Stimulated activated CD8-positive, alpha-beta memory T cell treated with anti-CD3 and anti-CD28 coated beads, Interleukin-4, amount 100 ng/mL, for 48 hours (primary cell): Measurements from ENCODE around the gene GTF3C5.

ENCODE experiments used
- DNase-seq: peaks from one replicate; pipeline ENCODE4 v3.0.0-alpha.2; 2020

The GTF3C5 gene

DNA sequence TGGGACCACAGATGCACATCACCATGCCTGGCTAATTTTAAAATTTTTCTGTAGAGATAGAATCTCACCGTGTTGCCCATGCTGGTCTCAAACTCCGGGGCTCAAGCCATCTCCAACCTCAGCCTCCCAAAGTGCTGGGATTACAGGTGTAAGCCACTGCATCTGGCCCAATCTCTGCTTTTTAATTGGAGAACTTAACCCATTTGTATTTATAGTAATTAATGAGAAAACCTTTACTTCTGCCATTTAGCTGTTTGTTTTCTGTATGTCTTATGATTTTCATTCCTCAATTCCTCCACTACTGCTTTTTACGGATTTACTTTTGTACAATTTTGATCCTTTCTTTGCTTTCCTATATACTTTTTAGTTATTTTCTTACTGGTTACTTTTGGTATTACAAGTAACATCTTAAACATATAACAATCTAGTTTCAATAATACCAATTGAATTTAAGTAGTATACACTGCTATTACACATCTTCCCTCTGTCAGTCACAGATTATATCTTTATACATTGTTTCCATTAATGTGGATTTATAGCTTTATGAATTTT is 64.1 kb downstream of the GTF3C5 start:
- no peak for DNase-seq

DNA sequence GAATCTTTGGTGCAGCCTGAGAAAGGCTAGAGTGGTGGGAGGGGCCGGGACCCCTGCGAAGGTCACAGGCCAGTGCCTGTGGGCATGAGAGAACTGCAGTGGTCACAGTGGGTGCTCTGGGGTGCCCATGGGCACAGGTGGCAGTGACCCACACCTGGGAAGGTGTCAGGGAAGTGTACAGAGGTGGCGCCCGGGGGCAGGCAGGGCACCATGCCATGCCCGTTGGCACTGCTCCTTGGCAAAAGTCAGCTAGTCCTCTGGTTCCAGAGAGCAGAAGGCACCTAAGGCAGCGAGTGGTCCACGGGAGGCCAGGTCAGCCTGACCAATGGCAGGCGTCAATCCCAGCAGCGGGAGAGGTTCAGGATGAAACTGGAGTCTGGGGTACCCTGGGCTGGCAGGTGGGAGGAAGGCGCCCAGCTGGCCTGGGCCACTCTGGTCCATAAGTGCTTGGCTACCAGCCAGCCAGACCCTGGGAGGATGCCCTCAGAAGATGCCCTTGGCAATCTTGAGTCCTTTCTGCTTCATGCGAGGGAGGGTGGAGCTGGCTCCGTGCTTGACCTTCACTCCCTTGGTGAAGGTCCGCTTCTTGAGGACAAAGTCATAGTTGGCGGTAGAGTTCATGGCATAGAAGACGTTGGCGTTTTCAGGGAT is 67.4 kb downstream of the GTF3C5 start:
- DNase-seq = no peak

DNA sequence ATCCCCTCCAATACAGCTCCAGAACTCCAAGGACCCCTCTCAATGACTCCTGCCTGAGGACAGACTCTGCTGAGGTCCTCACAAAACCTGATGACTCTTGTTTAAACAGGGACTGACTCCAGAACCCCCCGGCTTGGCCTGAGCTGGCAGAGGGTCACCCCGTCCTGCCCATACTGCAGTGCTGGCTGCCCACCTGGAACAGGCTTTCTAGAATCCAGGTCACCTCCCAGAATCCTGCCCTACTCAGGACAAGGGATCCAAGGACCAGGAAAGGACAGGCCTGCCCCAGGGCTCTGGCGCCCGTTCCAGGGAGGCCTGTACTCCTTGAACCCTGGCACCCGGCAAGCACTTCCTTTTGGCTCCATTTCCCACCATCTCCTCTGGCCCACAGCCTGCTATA is 68.1 kb downstream of the GTF3C5 start:
- DNase-seq = no peak

DNA sequence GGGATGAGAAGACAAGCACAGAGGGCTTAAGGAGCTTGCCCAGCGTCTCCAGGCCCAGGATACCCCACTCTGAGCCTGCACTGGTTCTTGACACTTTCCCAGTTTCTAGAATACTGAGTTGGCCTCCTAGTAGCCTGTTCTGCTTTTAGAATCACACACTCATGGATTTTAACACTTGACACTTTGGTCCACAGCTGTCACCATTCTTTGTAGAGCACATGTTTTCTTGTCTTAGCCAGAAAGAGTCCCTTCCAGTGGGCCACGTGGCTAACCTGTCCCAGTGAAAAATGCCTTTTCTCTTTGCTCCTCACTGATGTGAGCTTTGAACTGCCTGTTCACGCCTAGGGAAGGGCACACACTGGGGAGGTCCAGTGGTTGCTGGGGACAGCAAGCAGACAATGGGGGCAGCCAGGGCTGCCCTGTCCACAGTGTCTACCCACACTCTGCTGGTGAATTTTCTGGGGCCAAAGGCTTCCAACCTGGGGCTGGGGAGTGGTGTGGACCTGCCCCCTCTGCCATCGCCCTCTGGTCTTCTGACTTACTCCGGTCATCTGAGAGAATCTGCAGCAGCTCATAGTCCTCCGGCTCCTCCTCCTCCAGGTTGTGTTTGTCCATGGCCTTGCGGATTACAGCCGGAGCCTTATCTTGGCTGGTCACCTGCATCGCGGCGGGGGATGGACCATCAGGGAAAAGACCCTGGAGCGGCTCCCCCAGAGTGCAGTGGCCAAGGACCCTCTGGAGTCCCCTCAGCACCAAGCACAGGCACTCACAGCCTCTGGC is 69.1 kb downstream of the GTF3C5 start:
- DNase-seq = no peak

DNA sequence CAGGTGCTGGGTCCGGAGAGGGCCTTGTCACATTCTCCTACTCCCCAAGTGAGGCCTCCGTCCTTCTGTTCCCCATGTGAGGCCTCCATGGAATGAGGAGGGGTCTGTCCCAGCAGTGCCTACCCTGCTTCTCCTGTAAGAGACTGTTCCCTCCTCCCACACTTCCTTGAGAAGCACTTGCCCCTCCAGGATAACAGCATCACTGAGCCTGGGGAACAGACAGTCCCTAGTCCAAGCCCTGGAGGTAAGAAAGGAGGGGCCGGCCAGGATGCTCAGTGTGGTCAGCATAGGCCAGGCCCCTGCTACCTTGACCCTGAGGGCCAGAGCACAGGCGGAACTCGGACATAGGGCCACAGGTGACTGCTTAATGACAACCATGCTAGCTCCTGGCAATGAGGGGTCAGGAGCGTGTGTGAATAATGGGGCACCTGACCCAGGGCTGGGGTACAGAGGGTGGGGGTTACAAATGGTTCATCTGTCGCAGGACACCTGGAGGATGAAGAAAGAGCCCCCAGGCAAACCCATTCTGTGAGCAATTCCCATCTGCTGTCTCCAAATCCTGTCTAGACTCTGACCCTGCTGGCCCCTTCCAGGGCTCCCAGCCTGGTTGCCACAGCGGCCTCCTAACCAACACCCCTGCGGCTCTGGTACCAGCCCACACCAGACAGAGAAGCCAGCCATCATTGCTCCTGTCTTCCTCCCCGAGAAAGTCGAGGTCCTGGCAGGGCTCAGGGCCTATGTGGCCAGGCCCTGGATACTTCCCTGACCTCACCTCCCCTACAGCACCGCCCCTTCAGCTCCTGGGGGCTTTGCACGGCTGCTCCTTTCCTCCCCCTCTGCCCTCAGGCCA is 69.9 kb downstream of the GTF3C5 start:
- DNase-seq = no peak

DNA sequence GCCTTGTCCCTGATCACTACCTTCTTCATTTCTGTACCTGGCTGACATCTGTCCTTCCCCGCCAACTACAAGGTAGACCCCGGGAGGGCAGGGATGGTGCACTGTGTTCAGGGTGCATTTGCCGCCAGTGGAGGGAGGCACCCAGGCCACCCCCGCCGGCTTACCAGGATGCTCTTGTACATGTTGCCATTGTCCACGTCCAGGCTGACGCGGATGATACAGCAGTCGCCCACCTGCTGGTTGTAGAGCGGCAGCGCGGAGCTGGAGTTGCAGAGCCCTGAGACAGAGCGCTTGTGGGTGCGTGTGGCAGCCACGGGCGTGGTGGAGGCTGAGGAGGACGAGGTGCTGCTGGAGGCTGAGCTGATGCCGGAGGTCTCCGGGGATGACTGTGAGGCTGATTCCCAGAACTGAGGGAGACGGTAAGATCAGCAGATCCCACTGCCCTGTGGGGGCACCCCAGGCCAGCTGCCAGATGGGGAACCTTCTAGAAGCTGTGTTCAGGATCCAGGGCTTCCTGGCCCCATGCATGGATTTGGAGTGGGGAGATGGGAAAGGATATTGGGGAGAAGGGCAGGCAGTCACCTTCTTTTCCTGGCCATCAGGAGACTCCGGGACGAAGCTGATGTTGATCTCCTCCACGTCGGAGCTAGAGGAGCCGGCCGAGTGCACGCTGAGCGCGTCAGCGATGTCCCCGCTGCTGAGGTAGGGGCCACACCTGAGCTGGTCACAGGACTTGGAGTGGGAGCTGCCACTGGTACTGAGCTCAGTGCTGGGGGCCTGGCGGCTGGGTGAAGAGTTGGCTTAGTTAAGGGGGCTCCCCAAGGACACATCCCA is 70.8 kb downstream of the GTF3C5 start:
- DNase-seq = no peak

DNA sequence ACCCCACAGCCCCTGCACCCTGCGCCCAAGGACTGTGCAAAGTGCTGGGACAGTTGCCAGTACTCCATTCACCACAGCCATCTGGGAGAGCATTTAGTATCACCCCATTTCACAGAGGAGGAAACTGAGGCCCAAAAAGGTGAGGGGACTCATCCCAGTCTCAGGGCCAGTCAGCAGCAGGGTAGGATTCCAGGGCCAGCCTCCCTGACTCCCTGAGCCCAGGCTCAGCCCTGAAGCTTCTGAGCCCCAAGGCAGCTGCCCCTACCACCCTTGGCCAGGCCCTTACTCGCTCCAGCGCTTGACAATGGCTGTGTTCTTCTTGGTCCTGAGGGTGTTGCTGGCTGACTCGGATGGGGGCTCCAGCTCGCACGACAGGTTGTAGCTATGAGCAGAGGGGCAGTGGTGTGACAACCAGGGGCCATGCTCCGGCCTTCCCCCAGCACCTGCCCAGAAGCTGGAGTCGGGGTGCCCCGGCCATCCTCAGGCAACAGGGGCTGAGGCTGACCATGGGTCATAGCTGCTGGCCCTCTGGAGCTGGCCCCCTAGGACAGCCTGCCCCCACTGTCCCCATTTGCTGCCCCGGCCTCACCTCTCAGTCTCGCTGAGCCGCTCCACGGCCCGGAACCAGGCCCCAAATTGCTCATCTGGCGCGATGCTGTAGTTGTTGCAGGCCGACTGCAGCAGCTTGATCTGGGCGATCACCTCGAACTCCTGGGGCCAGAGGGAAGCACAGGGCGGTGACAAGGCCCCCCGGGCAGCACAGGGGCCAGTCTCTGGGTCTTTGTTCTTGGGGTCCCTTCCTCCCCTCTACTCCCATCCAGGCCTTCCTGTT is 71.6 kb downstream of the GTF3C5 start:
- DNase-seq = no peak

DNA sequence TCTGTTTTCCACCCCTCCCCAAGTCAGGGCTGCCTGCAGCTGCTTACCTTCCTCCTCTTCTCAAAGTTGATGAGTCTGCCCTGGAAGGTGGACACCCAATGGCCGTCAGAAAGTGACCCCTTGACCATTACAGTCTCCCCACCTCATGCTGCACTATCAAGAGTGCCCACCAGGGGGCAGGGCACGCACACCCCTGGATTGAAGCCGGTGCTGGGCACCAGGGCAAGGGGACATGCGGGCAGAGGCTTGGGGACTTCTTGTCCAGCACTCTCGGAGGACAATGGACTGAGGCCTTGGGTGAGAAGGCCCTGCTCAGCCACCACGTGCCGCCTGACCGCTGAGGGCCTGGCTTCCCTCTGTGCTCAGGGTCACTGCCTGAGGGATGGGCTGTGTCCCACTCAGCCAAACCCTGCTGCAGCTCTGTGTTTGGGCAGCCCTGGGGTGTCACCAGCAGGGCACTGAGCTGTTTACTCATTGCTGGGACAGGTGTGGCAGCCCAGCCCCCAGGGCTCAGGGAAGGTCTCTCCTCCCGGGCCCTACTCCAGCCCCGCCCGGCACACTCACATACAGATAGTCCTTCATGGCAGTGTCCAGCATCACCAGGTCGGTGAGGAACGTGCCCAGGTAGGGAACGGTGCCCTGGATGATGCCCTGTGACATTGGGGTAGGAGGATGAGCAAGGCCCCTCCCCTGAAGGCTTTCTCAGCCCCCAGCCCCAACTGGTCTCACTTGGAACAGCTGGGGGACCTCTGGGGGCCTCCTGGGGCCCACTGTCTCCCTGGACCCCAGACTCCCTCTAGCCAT is 72.6 kb downstream of the GTF3C5 start:
- DNase-seq = peak; percentile 74

DNA sequence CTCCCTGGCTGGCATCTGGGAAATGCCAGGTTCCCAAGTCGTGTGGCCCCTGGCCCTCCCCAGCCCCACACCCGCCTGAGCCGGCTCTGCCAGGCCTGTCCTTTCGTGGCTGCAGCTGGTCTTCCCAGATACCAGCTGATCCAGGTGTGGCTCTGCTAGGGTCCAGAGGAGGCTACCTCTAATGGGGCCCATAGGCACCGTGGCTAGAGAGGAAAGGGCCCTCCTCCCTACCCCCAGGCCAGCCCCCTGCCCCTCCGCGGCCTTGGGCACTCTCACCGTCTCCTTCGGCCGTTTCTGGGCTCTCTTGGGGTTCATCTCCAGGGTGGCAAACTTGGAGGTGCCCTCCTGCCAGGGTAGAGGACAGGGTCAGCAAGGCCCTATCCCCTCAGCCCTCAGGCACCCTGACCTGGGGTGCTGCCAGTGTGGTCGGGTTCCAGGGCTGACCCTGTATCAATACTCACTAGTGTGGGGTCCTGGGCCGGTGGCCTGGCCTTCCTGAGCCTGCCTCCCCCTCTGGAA is 73.2 kb downstream of the GTF3C5 start:
- no peak for DNase-seq

DNA sequence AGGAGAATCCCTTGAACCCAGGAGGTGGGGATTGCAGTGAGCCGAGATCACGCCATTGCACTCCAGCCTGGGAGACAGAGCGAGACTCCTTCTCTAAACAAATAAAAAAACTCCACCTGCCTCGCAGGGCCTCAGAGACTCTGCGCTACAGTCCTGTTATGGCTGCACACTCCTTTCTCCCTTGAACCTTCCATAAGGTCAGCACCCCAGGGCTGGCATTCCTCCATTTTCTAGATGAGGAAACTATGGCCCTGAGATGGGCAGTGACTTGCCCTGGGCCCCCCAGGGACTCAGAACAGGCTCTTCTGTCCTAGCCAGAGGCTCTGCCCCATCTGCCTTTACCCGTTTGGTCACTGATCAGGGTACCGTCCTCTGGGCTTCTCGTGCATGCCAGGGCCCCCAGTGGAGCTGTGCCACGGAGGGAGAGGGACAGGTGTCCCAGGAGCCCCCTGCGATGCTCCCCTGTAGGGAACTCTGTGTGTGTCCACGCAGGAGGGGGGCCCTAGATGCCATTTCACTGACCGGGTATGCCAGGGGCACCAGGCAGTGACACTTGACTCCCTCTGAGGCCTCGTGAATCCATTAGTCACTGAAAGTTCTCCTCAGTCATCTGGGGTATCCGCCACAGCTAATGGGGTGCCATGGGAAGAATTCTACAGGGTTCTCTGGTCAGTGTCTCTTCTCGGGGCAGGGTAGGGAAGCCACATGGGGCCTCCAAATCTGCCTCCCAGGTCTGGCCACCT is 74.1 kb downstream of the GTF3C5 start:
- no peak for DNase-seq

DNA sequence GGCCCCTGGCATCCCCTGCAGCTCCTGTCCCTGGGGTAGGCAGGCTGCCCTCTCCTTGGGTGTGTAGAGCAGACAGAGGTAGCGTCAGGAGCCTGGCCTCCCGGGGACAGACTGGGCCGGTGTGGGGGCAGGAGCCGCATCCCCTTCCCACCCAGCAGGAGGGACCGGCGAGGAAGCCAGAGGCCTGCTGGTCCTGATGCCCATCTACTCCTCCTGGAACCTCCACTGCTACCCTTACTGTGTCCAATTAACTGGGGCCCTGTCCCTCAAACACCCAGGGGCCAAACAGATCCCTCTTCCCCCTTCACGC is 74.6 kb downstream of the GTF3C5 start:
- no peak for DNase-seq

DNA sequence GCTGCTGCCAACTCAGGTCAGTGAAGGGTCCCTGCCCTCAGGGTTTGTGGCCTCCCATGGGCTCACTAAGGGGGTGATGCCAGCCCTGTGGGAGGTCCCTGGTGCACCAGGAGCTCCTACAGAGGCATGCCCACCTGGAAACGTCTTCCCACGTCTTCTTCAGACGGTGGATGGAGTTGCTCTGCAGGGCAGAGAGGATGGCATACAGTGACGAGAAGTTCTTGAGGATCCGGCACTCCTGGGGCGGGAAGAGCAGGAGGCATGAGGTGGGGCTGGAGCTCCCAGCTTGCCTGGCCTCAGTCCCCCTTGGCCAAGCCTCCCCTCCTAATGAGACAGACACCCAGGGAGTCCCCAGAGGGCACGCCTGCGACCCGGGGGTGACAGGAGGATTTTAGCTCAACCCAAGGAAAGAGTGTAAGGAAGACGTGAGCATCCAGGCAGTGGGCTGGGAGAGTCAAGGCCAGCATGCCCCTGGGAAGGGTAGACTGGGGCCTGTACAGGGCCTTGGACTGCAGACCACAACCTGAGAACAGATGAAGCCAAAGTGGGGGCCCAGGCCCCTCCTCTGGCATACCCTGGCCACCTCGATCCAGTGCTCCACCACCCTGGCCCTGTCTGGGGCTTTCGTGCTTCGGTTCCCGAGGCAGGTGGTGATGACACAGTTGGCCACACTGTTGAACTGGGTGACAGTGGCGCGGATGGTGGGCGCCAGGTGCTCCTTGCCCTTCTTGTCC is 75.9 kb downstream of the GTF3C5 start:
- no peak for DNase-seq

DNA sequence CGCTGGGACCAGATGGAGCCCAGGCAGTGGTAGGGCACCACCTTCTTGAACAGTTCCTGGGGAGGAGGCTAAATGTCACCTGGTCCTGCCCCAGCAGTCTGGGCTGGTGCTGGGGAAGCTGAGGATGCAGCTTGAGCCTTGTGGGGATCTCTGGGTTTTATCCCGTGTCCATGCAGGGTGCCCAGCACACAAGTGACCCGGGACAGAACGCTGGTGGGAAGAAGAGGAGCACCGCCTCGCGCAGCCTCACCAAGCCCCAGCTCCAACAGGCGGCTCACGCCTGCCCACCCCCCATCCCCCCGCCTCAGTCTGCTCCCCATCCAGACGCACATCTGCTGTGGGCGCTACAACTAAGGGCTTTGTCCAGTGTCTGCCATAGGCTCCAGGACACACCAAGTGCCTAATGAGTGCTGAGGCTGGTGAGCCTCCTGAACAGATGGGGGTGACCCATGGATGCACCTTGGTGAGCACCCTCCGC is 76.5 kb downstream of the GTF3C5 start:
- no peak for DNase-seq
